ENCODE data around the gene CLCNKA. TPM values are rescaled to one million over a fixed set of nuclear protein-coding genes. Genes with fewer than 3 reads are reported as not detected.

The CLCNKA gene
- polyA plus RNA-seq, 3 donors from 2014 or later: not detected

DNA sequence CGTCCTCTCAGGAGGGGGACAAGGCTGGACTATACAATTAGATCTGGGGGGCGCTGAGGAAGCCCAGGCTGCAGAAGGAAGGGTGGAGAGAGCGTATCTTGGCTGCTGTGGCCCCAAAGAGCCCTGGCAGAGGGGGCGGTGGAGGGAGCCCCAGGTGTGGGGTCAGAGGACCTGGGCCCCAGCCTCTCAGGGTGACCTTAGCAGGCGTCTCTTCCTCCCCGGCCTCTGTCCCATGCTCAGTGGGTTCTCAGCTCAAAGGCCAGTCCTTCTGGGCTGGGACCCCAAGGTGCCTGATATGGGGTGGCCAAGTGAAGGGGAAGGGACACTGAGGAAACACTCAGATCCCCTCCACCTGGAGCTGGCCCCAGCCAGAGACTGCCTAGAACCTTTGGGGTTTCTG, 49.8 kb downstream of the CLCNKA start:
- Mint-ChIP-seq H3K4me1 (peaks cover 17 to 22% of the 10 kb centered on the region in 2 donors), H3K27me3 (ENCODE audit: low read depth in 3 of 3) (peaks cover 10 to 15% (median 10%) of the 10 kb centered on the region in 3 donors), H3K36me3 (no peaks in the 10 kb centered on the region), H3K9me3 (no peaks in the 10 kb centered on the region), H3K27ac (no peak overlapping the region), H3K4me3 (no peak overlapping the region)
- DNase-seq: no peak

DNA sequence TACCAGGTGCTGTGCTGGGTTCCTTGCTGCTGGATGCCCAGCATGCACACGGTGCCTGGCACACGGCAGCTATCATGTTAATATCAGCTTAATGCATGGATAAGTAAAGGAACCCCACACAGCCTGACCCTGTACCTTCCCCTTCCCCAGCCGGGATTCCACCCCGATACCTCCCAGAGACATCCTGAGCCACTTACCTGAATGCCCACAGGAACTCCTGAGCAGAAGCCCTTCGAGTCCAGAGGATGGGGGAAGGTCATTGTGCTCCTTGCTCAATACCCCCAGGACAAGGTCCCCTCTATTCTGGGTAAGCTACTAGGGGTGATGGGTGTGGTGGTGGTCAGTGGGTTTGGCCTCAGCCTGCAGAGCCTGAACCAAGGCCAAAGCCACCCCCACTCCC, 50.3 kb downstream of the CLCNKA start:
- Mint-ChIP-seq H3K4me1 (peaks cover 17 to 22% of the 10 kb centered on the region in 2 donors), H3K9me3 (no peaks in the 10 kb centered on the region), H3K27me3 (ENCODE audit: low read depth in 3 of 3) (peaks cover 10 to 15% (median 10%) of the 10 kb centered on the region in 3 donors), H3K27ac (no peak overlapping the region), H3K36me3 (no peaks in the 10 kb centered on the region), H3K4me3 (no peak overlapping the region)
- DNase-seq: no peak

DNA sequence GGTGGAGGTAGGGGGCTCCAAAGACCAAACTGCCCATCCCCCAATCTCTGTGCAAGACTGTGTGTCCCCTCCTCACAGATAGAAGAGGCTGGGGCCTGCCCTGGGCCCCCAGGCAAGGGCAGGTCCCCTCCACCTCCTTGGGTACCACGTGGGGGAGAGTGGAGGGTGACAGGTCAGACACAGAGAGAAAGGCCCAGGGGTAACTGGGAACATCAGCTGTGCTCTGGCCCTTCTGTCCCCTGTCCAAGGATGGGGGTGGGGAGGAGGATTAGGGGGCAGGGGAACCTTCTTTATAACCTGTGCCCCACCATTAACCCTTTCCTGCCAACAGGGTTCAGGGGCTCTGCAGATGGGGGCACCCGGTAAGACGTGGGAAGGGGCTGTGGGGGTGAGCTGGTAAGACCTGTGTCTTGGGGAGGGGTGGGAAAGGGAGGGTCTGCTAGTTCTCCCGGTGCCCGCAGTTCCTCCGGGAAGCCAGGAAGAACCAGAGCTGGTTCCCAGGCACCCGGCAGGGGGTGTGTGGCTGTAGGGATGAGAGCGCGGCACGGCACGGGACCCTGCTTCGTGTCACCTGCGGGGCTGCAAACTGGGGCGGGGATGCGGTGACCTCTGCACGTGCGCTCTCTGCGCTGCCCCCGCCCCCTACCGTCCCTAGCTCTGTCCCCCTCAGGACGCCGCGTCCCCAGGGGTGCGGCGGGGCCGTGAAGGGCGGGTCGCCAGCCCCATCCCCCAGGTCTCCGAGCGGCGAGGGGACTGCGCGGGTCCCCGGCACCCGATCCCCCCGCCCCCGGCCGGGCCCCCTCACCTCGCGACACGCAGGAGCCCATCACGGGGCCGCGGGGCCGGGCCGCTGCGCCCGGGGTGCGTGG, 51.0 kb downstream of the CLCNKA start:
- no peak overlapping the region for H3K4me3 Mint-ChIP-seq
- H3K36me3 Mint-ChIP-seq: no peaks in the 10 kb centered on the region
- H3K9me3 Mint-ChIP-seq: no peaks in the 10 kb centered on the region
- no peak for DNase-seq
- no peak overlapping the region for H3K27ac Mint-ChIP-seq
- H3K4me1 Mint-ChIP-seq: peaks cover 19 to 22% of the 10 kb centered on the region in 2 donors
- peaks cover 5 to 18% (median 12%) of the 10 kb centered on the region in 3 donors for H3K27me3 Mint-ChIP-seq (ENCODE audit: low read depth in 3 of 3)

DNA sequence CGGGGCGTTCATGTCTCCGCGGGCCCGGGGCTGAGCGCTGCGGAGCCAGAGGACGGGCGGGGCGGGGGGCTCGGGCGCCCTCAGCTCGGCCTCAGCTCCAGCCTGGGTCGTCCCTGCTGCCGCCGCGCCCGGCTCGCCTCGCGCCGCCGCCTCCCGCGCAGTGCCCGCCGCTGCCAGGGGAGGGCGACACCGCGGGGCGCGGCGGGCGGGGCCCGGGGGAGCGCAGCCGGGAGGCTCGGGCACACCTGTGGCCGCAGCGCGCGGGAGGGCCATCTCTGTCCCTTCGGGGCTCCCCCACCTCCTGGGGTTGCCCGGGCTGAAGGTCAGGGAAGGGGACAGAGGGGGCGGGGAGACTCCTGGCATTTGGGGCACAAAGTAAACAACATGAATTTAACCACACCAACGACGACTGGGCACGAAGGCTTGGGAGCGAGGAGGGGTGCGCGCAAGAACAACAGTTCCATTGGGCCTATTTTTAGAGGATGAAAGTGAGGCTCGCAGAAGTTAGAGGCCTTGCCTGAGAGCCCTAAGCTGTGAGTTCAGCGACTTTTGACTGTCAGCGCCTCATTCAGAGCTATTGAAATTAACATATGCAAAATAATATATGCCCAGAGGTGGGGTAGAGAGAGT, 51.8 kb downstream of the CLCNKA start, which contains the start of gene FAM131C:
Gene FAM131C, minus strand, starts transcription at position 162 of the 630 bp plus-strand sequence. CDS start 209 bp downstream, outside the sequence.
- peak; percentile 24 to 33 (median 27) for DNase-seq
- Mint-ChIP-seq H3K4me1 (peaks cover 19 to 23% of the 10 kb centered on the region in 2 donors), H3K4me3 (peak within 1 kb of the TSS; percentile 72 to 85 (median 77)), H3K9me3 (no peaks in the 10 kb centered on the region), H3K27me3 (ENCODE audit: low read depth in 3 of 3) (peaks cover 5 to 18% (median 12%) of the 10 kb centered on the region in 3 donors), H3K36me3 (no peaks in the 10 kb centered on the region), H3K27ac (no peak within 1 kb of the TSS)

DNA sequence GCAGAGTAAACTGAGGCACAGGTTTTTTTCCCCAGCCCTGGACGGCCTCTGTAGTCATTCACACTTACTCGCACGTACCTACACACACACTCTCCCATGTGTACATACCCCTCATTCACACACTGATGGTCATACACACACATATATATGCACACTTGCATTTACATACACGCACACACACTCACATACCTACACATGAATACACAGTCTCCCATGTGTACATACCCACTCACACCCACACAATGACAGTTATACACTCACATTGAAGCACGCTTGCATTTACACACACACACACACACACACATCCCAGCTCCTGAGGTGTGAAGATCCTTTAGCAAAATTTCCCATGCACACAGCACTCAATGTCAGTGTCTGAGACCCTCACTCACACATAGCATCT, 52.4 kb downstream of the CLCNKA start:
- Mint-ChIP-seq H3K4me3 (peak overlapping the region; percentile 72 to 85 (median 77)), H3K9me3 (no peaks in the 10 kb centered on the region), H3K27ac (no peak overlapping the region), H3K36me3 (no peaks in the 10 kb centered on the region), H3K27me3 (ENCODE audit: low read depth in 3 of 3) (peaks cover 9 to 18% (median 10%) of the 10 kb centered on the region in 3 donors), H3K4me1 (peaks cover 25 to 29% of the 10 kb centered on the region in 2 donors)
- DNase-seq: no peak

DNA sequence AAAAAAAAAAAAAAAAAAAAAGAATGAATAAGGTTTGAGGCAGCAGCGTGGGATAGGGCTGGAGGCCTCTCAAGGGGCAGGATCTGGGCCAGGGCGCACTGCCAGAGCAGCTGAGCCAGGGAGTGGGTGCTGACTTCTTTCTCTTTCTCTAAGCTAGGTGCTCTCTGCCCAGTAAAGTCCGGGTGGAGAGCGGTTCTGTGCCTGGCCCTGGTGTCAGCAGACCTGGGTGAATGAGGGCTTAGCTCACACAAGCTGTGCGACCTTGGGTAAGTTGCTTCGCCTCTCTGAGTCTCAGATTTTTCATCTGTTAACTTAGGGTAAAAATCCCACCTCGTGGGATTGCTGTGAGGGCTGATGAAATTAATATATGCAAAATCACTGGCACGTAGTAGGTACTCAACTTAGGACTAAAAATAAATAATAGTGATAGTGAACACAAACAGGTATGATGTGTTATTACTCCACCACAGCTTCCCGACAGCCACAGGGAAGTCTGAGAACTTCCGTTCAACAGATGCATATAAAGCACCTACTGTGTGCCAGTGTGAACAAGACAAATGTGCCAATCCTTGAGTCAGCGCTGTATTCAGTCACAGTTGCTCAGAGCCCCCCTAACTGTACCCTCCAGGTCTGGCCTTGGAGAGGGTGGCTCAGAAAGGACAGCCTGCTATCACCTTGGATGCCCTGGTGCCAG, 53.6 kb downstream of the CLCNKA start:
- no peak for DNase-seq
- Mint-ChIP-seq H3K27ac (no peak overlapping the region), H3K4me3 (no peak overlapping the region), H3K27me3 (ENCODE audit: low read depth in 3 of 3) (peaks cover 9 to 16% (median 10%) of the 10 kb centered on the region in 3 donors), H3K4me1 (peaks cover 23 to 24% of the 10 kb centered on the region in 2 donors), H3K9me3 (no peaks in the 10 kb centered on the region), H3K36me3 (no peaks in the 10 kb centered on the region)

DNA sequence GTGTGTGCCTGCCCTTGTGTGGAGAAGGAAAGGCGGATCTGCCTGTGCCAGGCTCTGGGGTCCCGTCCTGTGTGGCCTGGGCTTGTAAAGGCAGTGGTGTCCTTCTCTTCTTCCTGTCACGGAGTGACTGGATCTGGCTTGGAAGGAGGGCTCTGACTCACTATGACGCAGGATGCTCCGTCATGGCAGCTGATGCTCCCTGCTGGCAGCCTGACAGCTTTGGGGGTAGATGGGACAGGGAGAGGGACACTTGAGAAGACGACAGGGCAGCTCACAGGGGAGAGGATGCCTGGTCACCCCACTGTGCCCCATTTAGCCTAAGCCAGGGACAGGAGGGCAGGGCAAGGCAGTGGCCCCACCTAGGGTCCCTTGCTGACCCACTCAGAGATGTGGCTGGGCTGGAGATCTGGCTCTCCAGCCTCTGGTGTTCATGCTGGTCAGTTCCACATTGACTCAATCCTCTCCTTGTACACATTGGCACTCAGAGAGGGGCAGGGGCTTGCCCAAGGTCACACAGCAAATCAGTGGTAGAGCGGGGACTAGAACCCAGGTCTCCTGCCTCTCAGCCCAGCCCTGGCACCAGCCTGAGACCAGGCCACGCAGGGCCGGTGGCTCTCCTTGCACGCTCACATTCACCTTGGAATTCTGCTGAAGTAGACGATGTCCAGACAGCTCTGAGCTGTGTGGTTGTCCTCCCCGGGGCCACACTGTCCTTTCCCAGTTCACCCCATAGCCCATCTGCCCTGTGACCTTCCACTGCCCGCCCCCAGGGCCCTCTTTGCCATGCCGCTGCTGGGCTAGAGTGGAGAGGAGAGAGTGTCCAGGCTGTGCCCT, 54.4 kb downstream of the CLCNKA start:
- H3K36me3 Mint-ChIP-seq: no peaks in the 10 kb centered on the region
- peak overlapping the region in 1 of 6 donors; percentile 40 for H3K27ac Mint-ChIP-seq
- no peaks in the 10 kb centered on the region for H3K9me3 Mint-ChIP-seq
- H3K27me3 Mint-ChIP-seq (ENCODE audit: low read depth in 3 of 3): peaks cover 9 to 16% (median 10%) of the 10 kb centered on the region in 3 donors
- no peak overlapping the region for H3K4me3 Mint-ChIP-seq
- DNase-seq: no peak
- H3K4me1 Mint-ChIP-seq: peaks cover 17 to 25% of the 10 kb centered on the region in 2 donors

DNA sequence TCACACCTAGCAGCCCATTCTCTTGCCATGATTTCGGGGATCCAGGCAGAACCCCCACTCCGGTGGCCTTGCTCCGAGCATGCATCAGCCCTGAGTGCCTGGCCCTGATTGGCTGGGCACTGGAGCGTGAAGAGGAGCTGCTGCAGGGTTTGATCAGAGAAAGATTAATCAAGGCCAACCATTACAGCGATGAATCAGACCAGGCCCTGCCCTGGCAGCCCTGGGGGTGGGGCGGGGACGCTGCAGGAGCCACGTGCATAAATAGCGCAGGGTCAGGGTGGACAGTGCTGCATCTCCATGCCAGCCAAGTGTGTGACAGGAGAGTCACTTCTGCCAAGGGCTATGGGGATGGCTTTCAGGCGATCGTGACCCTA, 55.0 kb downstream of the CLCNKA start:
- Mint-ChIP-seq H3K4me3 (no peak overlapping the region), H3K27ac (no peak overlapping the region), H3K36me3 (no peaks in the 10 kb centered on the region), H3K9me3 (no peaks in the 10 kb centered on the region), H3K27me3 (ENCODE audit: low read depth in 3 of 3) (peaks cover 9 to 16% (median 10%) of the 10 kb centered on the region in 3 donors), H3K4me1 (peaks cover 17 to 25% of the 10 kb centered on the region in 2 donors)
- no peak for DNase-seq

DNA sequence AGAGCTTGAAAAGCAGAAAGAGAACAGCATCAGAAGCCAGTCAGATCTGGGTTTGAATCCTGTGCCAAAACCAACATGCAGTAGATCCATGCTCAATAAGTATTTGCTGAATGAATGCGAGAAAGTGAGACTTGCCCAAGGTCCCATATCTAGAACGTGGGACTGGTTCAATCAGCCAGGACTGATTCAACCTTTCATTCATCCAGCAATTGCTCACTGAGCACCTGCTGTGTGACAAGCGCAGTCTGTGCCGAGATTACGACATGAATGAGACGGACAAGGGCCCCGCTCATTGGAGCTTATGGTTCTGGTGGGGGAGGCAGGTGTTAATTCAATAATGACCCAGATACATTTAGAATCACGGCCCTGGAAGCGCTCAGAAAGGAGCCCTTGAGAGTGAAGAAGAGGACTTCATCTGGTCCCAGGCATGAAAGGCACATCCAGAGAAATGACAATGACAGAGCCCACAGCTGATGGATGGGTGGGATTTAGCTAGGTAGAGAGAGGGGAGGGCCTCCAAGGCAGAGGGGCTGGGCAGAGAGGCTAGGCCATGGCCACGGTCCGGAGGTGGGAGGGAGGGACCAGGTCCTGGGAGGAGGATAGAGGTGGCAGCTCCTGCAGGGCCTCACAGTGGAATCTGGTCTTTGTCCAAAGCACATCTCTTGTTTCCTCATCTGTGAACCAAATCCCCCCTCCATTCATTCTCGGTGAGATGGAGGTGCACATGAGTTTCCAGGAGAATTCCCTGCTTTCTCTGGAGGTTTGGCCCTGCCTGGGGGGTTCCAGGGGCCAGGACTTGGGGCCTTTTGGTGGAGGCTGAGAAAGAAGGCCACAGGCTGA, 55.8 kb downstream of the CLCNKA start:
- peaks cover 17 to 23% of the 10 kb centered on the region in 2 donors for H3K4me1 Mint-ChIP-seq
- DNase-seq: no peak
- peak overlapping the region in 1 of 6 donors; percentile 40 for H3K27ac Mint-ChIP-seq
- H3K36me3 Mint-ChIP-seq: no peaks in the 10 kb centered on the region
- peaks cover 7 to 12% (median 10%) of the 10 kb centered on the region in 3 donors for H3K27me3 Mint-ChIP-seq (ENCODE audit: low read depth in 3 of 3)
- H3K9me3 Mint-ChIP-seq: no peaks in the 10 kb centered on the region
- peak overlapping the region in 3 of 5 donors; percentile 25 to 51 (median 47) for H3K4me3 Mint-ChIP-seq

DNA sequence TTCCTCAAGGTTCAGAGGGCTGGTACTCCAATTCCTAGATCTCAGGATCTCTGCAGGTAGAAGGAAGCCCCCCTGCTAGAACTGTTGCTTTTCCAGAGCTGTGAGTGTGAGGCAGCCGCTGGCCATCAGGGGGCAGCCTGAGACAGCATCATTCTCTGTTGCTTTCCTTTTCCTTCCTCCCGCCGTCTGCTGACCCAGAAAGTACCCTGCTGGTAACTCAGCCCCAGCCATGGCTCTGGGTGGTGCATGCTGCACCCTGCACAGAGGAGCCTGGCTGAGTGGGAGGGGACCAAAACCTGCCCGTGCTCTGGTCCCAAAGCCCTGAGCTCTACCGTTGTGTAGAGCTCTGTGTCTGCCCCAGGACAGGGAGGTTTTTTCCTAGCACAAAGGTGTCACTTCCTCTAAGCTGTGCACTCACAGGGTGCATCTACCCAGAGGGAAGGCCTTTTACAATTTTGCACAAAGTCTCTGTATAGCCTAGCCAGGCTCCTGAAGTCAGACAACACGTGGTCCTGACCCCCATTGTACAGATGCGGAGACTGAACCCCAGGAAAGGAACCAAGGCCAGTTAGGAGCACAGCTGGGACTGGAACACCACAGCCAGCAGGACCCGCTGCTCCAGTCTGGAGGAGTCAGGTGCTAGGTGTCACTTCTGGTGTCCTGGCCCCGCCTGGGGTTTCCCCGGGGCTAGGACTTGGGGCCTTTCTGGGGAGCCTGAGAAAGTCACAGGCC, 57.3 kb downstream of the CLCNKA start:
- peak overlapping the region; percentile 79 to 95 (median 87) for H3K4me3 Mint-ChIP-seq
- H3K27ac Mint-ChIP-seq: peak overlapping the region; percentile 59 to 93 (median 76)
- no peaks in the 10 kb centered on the region for H3K9me3 Mint-ChIP-seq
- no peaks in the 10 kb centered on the region for H3K36me3 Mint-ChIP-seq
- peaks cover 6 to 8% (median 7%) of the 10 kb centered on the region in 3 donors for H3K27me3 Mint-ChIP-seq (ENCODE audit: low read depth in 3 of 3)
- H3K4me1 Mint-ChIP-seq: peaks cover 11 to 18% of the 10 kb centered on the region in 2 donors
- peak; percentile 76 to 80 (median 76) for DNase-seq

DNA sequence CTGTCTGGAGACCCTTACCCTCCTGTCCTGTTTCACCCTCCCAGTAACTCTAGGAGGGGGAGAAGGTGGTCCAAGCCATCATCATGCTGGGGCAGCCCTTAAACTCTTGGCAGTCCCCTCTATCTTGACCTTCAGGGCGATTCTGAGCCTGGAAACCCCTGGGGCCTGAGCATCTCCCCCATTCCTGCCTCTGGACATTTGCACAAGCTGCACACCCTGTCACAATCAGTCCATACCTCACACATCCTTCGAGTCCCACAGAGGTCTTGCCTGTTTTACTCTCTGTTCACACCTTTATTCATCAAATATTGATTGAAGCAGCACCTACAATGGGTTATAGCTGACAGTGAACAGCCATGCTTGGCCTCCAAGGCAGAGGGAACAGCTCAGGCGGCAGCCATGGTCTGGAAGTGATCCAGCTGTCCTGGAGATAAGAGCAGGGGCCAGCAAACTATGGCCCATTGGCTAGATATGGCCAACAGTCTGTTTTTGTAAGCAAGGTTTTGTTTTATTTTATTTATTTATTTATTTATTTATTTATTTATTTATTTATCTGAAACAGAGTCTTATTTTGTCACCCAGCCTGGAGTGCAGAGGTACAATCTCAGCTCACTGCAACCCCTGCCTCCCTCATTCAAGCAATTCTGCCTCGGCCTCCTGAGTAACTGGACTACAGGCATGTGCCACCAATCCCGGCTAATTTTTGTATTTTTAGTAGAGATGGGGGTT, 58.8 kb downstream of the CLCNKA start:
- Mint-ChIP-seq H3K27me3 (ENCODE audit: low read depth in 3 of 3) (peaks cover 4 to 9% (median 6%) of the 10 kb centered on the region in 3 donors), H3K4me3 (peak overlapping the region in 2 of 5 donors; percentile 2 to 38), H3K36me3 (no peaks in the 10 kb centered on the region), H3K9me3 (no peaks in the 10 kb centered on the region), H3K4me1 (peaks cover 10 to 14% of the 10 kb centered on the region in 2 donors), H3K27ac (no peak overlapping the region)
- no peak for DNase-seq
